Karpas-422 (cell line): Measurements from ENCODE around the gene ASPN. TPM values are rescaled to one million over a fixed set of nuclear protein-coding genes. Genes with fewer than 3 reads are reported as not detected.

Experiments used
- DNase-seq: peaks from one replicate; pipeline ENCODE4 v3.0.0-alpha.2; 2015
- H2AFZ ChIP-seq: fragments of 200-600 bp; sonication (generic); 2 replicates; pipeline ENCODE4 v1.6.1; 2014; ENCODE audit warnings: antibody characterized with exemption, low read length, mixed read lengths
- H3K27ac ChIP-seq: fragments of 200-600 bp; sonication (generic); 2 replicates; pipeline ENCODE4 v1.5.1; 2014; ENCODE audit warnings: mild to moderate bottlenecking, low read length, moderate library complexity
- H3K27me3 ChIP-seq: fragments of 200-600 bp; sonication (generic); 2 replicates; pipeline ENCODE4 v1.6.1; 2014; ENCODE audit warnings: low read length, mixed read lengths
- H3K36me3 ChIP-seq: fragments of 200-600 bp; sonication (generic); 2 replicates; pipeline ENCODE4 v1.6.1; 2014; ENCODE audit warnings: low read length, mixed read lengths; ENCODE audit not compliant: insufficient read depth
- H3K4me1 ChIP-seq: fragments of 200-600 bp; sonication (generic); 2 replicates; pipeline ENCODE4 v1.6.1; 2014; ENCODE audit warnings: mild to moderate bottlenecking, low read length, mixed read lengths
- H3K4me2 ChIP-seq: fragments of 200-600 bp; sonication (generic); 2 replicates; pipeline ENCODE4 v1.6.1; 2014; ENCODE audit warnings: low read length, low read depth, mild to moderate bottlenecking; ENCODE audit not compliant: poor library complexity, severe bottlenecking
- H3K4me3 ChIP-seq: fragments of 200-600 bp; sonication (generic); 2 replicates; pipeline ENCODE4 v1.5.1; 2014; ENCODE audit warnings: mild to moderate bottlenecking, antibody characterized with exemption, low read length, mixed read lengths
- H3K79me2 ChIP-seq: fragments of 200-600 bp; sonication (generic); 2 replicates; pipeline ENCODE4 v1.6.1; 2014; ENCODE audit warnings: mild to moderate bottlenecking, low read length, mixed read lengths
- H3K9ac ChIP-seq: fragments of 200-600 bp; sonication (generic); 2 replicates; pipeline ENCODE4 v1.6.0; 2014; ENCODE audit warnings: low read length
- H3K9me2 ChIP-seq: fragments of 200-600 bp; sonication (generic), shearing (Covaris generic); replicated peaks from 2 replicates; pipeline ENCODE4 v1.6.0; 2014; ENCODE audit warnings: mild to moderate bottlenecking, low read length, moderate library complexity; ENCODE audit not compliant: insufficient read depth
- H3K9me3 ChIP-seq: fragments of 300-700, 200-600 bp; sonication (generic); 2 replicates; pipeline ENCODE4 v1.6.1; 2014; ENCODE audit warnings: low read length, mixed read lengths
- H4K20me1 ChIP-seq: fragments of 200-600 bp; sonication (generic); 2 replicates; pipeline ENCODE4 v1.6.1; 2014; ENCODE audit warnings: mild to moderate bottlenecking, antibody characterized with exemption, low read length, low read depth; ENCODE audit not compliant: insufficient read depth
- total RNA-seq: library from RNA; depleted of rRNA; stranded (reverse); fragments of >200 nt; shearing (Covaris generic); gene quantifications from 2 replicates; pipeline ENCODE4 v1.2.3, GENCODE V29; 2014; ENCODE audit warnings: low replicate concordance

Gene ASPN
- total RNA-seq, 1 experiment from 2014 or later: not detected

- H3K9ac ChIP-seq: no peak overlapping the region
Measured at GRCh38 chr9:92501671-92502393, 19.5 kb upstream of the ASPN start.

DNA sequence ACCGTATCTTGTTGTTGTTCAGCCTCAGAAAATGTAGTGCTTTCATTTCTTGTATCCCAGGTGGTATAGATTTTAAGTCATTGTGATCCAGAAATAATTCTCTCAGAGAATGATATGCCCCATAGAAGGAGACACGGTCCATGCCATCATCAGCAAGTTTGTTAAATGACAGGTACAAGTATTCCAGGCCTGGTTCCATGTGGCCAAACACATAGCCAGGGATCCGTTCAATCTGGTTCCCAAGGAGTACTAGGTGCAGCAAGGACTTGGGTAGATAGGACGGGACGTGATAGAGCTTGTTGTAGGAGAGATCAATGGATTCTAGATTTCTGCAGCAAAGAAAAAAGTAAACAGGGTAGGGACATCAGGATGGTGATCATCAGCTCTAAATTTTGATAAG lies 18.4 kb upstream of the ASPN start:
- DNase-seq: no peak
- no peak overlapping the region for H3K4me2 ChIP-seq
- no peak overlapping the region for H3K27ac ChIP-seq
- H3K27me3 ChIP-seq: no peaks in the 10 kb centered on the region
- no peaks in the 10 kb centered on the region for H3K4me1 ChIP-seq
- no peaks in the 10 kb centered on the region for H4K20me1 ChIP-seq
- H3K36me3 ChIP-seq: no peaks in the 10 kb centered on the region
- H3K4me3 ChIP-seq: no peak overlapping the region
- H3K9me2 ChIP-seq: no peaks in the 10 kb centered on the region
- H3K9ac ChIP-seq: no peak overlapping the region
- H3K79me2 ChIP-seq: no peaks in the 10 kb centered on the region
- no peak overlapping the region for H2AFZ ChIP-seq
- H3K9me3 ChIP-seq: no peaks in the 10 kb centered on the region

More at GRCh38 chr9:92501671-92502393, 19.5 kb upstream of the ASPN start:
- Histone ChIP-seq H3K4me3 (no peak overlapping the region), H3K4me1 (no peaks in the 10 kb centered on the region), H3K27me3 (no peaks in the 10 kb centered on the region), H2AFZ (no peak overlapping the region), H3K36me3 (no peaks in the 10 kb centered on the region), H3K27ac (no peak overlapping the region), H3K4me2 (no peak overlapping the region), H3K9me3 (no peaks in the 10 kb centered on the region), H3K9me2 (no peaks in the 10 kb centered on the region), H3K79me2 (no peaks in the 10 kb centered on the region), H4K20me1 (no peaks in the 10 kb centered on the region)
- peak; percentile 82 for DNase-seq

- H3K79me2 ChIP-seq: no peaks in the 10 kb centered on the region
Measured at GRCh38 chr9:92499701-92500100, 17.4 kb upstream of the ASPN start.

GRCh38 chr9:92496396-92497176 lies 14.3 kb upstream of the ASPN start:
- H3K9ac ChIP-seq: no peak overlapping the region
- no peaks in the 10 kb centered on the region for H3K4me1 ChIP-seq
- no peaks in the 10 kb centered on the region for H3K79me2 ChIP-seq
- no peak overlapping the region for H3K4me3 ChIP-seq
- H4K20me1 ChIP-seq: no peaks in the 10 kb centered on the region
- no peak overlapping the region for H2AFZ ChIP-seq
- H3K27ac ChIP-seq: no peak overlapping the region
- H3K9me2 ChIP-seq: no peaks in the 10 kb centered on the region
- H3K9me3 ChIP-seq: no peaks in the 10 kb centered on the region
- no peak overlapping the region for H3K4me2 ChIP-seq
- no peak for DNase-seq
- no peaks in the 10 kb centered on the region for H3K27me3 ChIP-seq
- H3K36me3 ChIP-seq: no peaks in the 10 kb centered on the region

More at GRCh38 chr9:92499701-92500100, 17.4 kb upstream of the ASPN start:
- Histone ChIP-seq H3K9me2 (no peaks in the 10 kb centered on the region), H3K27ac (no peak overlapping the region), H2AFZ (no peak overlapping the region), H3K9ac (no peak overlapping the region), H3K4me1 (no peaks in the 10 kb centered on the region), H4K20me1 (no peaks in the 10 kb centered on the region), H3K27me3 (no peaks in the 10 kb centered on the region), H3K9me3 (no peaks in the 10 kb centered on the region), H3K36me3 (no peaks in the 10 kb centered on the region), H3K4me3 (no peak overlapping the region), H3K4me2 (no peak overlapping the region)
- DNase-seq: no peak

DNA sequence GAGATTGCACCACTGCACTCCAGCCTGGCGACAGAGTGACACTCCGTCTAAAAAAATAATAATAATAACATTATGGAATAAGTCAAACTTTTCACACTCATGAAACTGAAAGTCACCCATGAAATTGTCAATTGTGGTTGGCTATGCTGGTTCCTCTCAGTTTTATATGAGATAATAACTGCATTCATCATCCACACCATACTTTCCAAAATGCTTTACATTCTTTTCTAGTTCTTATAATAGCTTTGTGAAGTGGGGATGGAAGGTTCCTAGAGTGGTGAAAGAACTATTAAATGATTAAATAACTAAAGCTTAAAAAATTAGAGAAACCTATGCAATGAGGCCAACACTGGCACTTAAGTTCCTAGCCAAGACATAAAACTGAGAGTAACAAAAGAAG lies 12.6 kb upstream of the ASPN start:
- no peak overlapping the region for H2AFZ ChIP-seq
- H3K27me3 ChIP-seq: no peaks in the 10 kb centered on the region
- no peaks in the 10 kb centered on the region for H3K4me1 ChIP-seq
- H3K79me2 ChIP-seq: no peaks in the 10 kb centered on the region
- H3K4me3 ChIP-seq: no peak overlapping the region
- H3K9me3 ChIP-seq: no peaks in the 10 kb centered on the region
- H3K36me3 ChIP-seq: no peaks in the 10 kb centered on the region
- no peak overlapping the region for H3K27ac ChIP-seq
- H3K9me2 ChIP-seq: no peaks in the 10 kb centered on the region
- no peaks in the 10 kb centered on the region for H4K20me1 ChIP-seq
- no peak overlapping the region for H3K9ac ChIP-seq
- H3K4me2 ChIP-seq: no peak overlapping the region
- DNase-seq: no peak

- no peak for DNase-seq
- H3K4me2 ChIP-seq: no peak overlapping the region
- H3K9ac ChIP-seq: no peak overlapping the region
- no peaks in the 10 kb centered on the region for H3K9me3 ChIP-seq
- H3K4me1 ChIP-seq: no peaks in the 10 kb centered on the region
- H3K27me3 ChIP-seq: no peaks in the 10 kb centered on the region
- H3K9me2 ChIP-seq: no peaks in the 10 kb centered on the region
- no peaks in the 10 kb centered on the region for H3K79me2 ChIP-seq
- no peak overlapping the region for H3K27ac ChIP-seq
- H4K20me1 ChIP-seq: no peaks in the 10 kb centered on the region
- no peak overlapping the region for H2AFZ ChIP-seq
- H3K36me3 ChIP-seq: no peaks in the 10 kb centered on the region
- H3K4me3 ChIP-seq: no peak overlapping the region
Measured at GRCh38 chr9:92493749-92494387, 11.6 kb upstream of the ASPN start.

- Histone ChIP-seq H3K27me3 (no peaks in the 10 kb centered on the region), H3K9me2 (no peaks in the 10 kb centered on the region), H3K4me1 (no peaks in the 10 kb centered on the region), H4K20me1 (no peaks in the 10 kb centered on the region), H3K36me3 (no peaks in the 10 kb centered on the region), H3K4me2 (no peak overlapping the region), H2AFZ (no peak overlapping the region), H3K9ac (no peak overlapping the region), H3K9me3 (no peaks in the 10 kb centered on the region), H3K4me3 (no peak overlapping the region), H3K27ac (no peak overlapping the region), H3K79me2 (no peaks in the 10 kb centered on the region)
- DNase-seq: no peak
Measured at GRCh38 chr9:92492781-92493401, 10.6 kb upstream of the ASPN start.
